ENCODE measurements around the gene CCDC57.

- TF ChIP-seq, protein P1, sequence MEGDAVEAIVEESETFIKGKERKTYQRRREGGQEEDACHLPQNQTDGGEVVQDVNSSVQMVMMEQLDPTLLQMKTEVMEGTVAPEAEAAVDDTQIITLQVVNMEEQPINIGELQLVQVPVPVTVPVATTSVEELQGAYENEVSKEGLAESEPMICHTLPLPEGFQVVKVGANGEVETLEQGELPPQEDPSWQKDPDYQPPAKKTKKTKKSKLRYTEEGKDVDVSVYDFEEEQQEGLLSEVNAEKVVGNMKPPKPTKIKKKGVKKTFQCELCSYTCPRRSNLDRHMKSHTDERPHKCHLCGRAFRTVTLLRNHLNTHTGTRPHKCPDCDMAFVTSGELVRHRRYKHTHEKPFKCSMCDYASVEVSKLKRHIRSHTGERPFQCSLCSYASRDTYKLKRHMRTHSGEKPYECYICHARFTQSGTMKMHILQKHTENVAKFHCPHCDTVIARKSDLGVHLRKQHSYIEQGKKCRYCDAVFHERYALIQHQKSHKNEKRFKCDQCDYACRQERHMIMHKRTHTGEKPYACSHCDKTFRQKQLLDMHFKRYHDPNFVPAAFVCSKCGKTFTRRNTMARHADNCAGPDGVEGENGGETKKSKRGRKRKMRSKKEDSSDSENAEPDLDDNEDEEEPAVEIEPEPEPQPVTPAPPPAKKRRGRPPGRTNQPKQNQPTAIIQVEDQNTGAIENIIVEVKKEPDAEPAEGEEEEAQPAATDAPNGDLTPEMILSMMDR (IDR thresholded peaks at IDR 0.05; ENCODE audit: poor library complexity) = no peak
- no peak for TF ChIP-seq EZH2 (IDR thresholded peaks at IDR 0.05; ENCODE audit: borderline replicate concordance)
Observed at GRCh38 chr17:82110298-82110697, 102.3 kb downstream of the CCDC57 start.

Measured in hepatocyte (in vitro differentiated cells).